KOPT-K1 (cell line): Measurements from ENCODE around the gene PER1.

ENCODE experiments used
- H3K27ac ChIP-seq: fragments of 200-600 bp; sonication (generic); 2 replicates; pipeline ENCODE4 v1.5.1; 2016; ENCODE audit warnings: antibody characterized with exemption, mild to moderate bottlenecking, low read depth, low read length; ENCODE audit not compliant: poor library complexity, severe bottlenecking
- H3K36me3 ChIP-seq: fragments of 200-600 bp; sonication (generic); 2 replicates; pipeline ENCODE4 v1.5.1; 2017; ENCODE audit warnings: antibody characterized with exemption, mild to moderate bottlenecking, low read length, moderate library complexity; ENCODE audit not compliant: insufficient read depth
- H3K9me3 ChIP-seq: fragments of 200-600 bp; sonication (generic); 2 replicates; pipeline ENCODE4 v1.5.1; 2017; ENCODE audit warnings: antibody characterized with exemption, low read length, mild to moderate bottlenecking; ENCODE audit not compliant: insufficient read depth, poor library complexity, severe bottlenecking

The PER1 gene

GRCh38 chr17:8142158-8142886 is 9.9 kb downstream of the PER1 start:
- Histone ChIP-seq H3K27ac (no peak overlapping the region), H3K36me3 (peaks cover 74% of the 10 kb centered on the region), H3K9me3 (no peaks in the 10 kb centered on the region)

- Histone ChIP-seq H3K9me3 (no peaks in the 10 kb centered on the region), H3K36me3 (peaks cover 68% of the 10 kb centered on the region), H3K27ac (no peak overlapping the region)
Observed at GRCh38 chr17:8141741-8142140, 10.5 kb downstream of the PER1 start.

GRCh38 chr17:8141045-8141444 is 11.2 kb downstream of the PER1 start:
- Histone ChIP-seq H3K36me3 (peaks cover 61% of the 10 kb centered on the region), H3K27ac (no peak overlapping the region), H3K9me3 (no peaks in the 10 kb centered on the region)

GRCh38 chr17:8140065-8141029 is 11.9 kb downstream of the PER1 start:
- H3K27ac ChIP-seq = no peak overlapping the region
- no peaks in the 10 kb centered on the region for H3K9me3 ChIP-seq
- peaks cover 54% of the 10 kb centered on the region for H3K36me3 ChIP-seq

GRCh38 chr17:8138672-8139371 is 13.4 kb downstream of the PER1 start:
- Histone ChIP-seq H3K9me3 (no peaks in the 10 kb centered on the region), H3K36me3 (peaks cover 39% of the 10 kb centered on the region), H3K27ac (peak overlapping the region; percentile 57)

- H3K27ac ChIP-seq = peak overlapping the region; percentile 57
Observed at GRCh38 chr17:8138374-8138671, 13.9 kb downstream of the PER1 start.

GRCh38 chr17:8137645-8138373 is 14.4 kb downstream of the PER1 start:
- Histone ChIP-seq H3K9me3 (no peaks in the 10 kb centered on the region), H3K36me3 (peaks cover 29% of the 10 kb centered on the region), H3K27ac (peak overlapping the region; percentile 57)

More at GRCh38 chr17:8138374-8138671, 13.9 kb downstream of the PER1 start:
- peaks cover 34% of the 10 kb centered on the region for H3K36me3 ChIP-seq
- no peaks in the 10 kb centered on the region for H3K9me3 ChIP-seq

GRCh38 chr17:8133941-8134340 is 18.3 kb downstream of the PER1 start:
- Histone ChIP-seq H3K27ac (no peak overlapping the region), H3K36me3 (no peaks in the 10 kb centered on the region)

GRCh38 chr17:8133399-8133798 is 18.8 kb downstream of the PER1 start:
- Histone ChIP-seq H3K36me3 (no peaks in the 10 kb centered on the region), H3K27ac (no peak overlapping the region), H3K9me3 (no peaks in the 10 kb centered on the region)

More at GRCh38 chr17:8133941-8134340, 18.3 kb downstream of the PER1 start:
- H3K9me3 ChIP-seq = no peaks in the 10 kb centered on the region

GRCh38 chr17:8131844-8132441 is 20.3 kb downstream of the PER1 start:
- no peaks in the 10 kb centered on the region for H3K9me3 ChIP-seq
- no peak overlapping the region for H3K27ac ChIP-seq
- H3K36me3 ChIP-seq = no peaks in the 10 kb centered on the region

- H3K36me3 ChIP-seq = no peaks in the 10 kb centered on the region
- no peak overlapping the region for H3K27ac ChIP-seq
- no peaks in the 10 kb centered on the region for H3K9me3 ChIP-seq
Observed at GRCh38 chr17:8128125-8128784, 23.9 kb downstream of the PER1 start.

GRCh38 chr17:8126491-8127066 is 25.6 kb downstream of the PER1 start:
- H3K36me3 ChIP-seq = no peaks in the 10 kb centered on the region
- peak overlapping the region; percentile 5 for H3K27ac ChIP-seq
- no peaks in the 10 kb centered on the region for H3K9me3 ChIP-seq

GRCh38 chr17:8125947-8126490 is 26.2 kb downstream of the PER1 start:
- peak overlapping the region; percentile 5 for H3K27ac ChIP-seq

More at GRCh38 chr17:8125947-8126490, 26.2 kb downstream of the PER1 start:
- Histone ChIP-seq H3K9me3 (no peaks in the 10 kb centered on the region), H3K36me3 (no peaks in the 10 kb centered on the region)
